A673 (cell line): Measurements from ENCODE around the gene GNAZ.

Source experiments
- CTCF ChIP-seq: fragments of 300-800, 200-600 bp; sonication (generic); conservative IDR thresholded peaks from 2 replicates; pipeline ENCODE4 v1.5.1; 2017; ENCODE audit warnings: low read depth, mild to moderate bottlenecking, antibody characterized with exemption, low read length, moderate library complexity, mixed read lengths
- EZH2 ChIP-seq: fragments of 200-600 bp; sonication (generic); IDR thresholded peaks from 2 replicates; pipeline ENCODE4 v1.6.1; 2017; ENCODE audit warnings: borderline replicate concordance, low read depth, mild to moderate bottlenecking, mixed read lengths, antibody characterized with exemption, low read length; ENCODE audit not compliant: poor library complexity, severe bottlenecking

- TF ChIP-seq CTCF (no peak), EZH2 (no peak)
Observed at GRCh38 chr22:23109441-23109978, 39.2 kb downstream of the GNAZ start.
